GM21360 (cell line): ENCODE results near the gene RPN1.
"Not testable (repeated sequence)": the region's sequence is repeated elsewhere in the genome, so short reads cannot be mapped to it uniquely, and the experiment has no call there.

Experiments
- ATAC-seq: cut with Tn5 transposase; IDR thresholded peaks from one replicate; pipeline ENCODE4 v1.9.1; 2021; ENCODE audit warnings: mild to moderate bottlenecking, moderate library complexity; ENCODE audit not compliant: unreplicated experiment

RPN1 gene

DNA sequence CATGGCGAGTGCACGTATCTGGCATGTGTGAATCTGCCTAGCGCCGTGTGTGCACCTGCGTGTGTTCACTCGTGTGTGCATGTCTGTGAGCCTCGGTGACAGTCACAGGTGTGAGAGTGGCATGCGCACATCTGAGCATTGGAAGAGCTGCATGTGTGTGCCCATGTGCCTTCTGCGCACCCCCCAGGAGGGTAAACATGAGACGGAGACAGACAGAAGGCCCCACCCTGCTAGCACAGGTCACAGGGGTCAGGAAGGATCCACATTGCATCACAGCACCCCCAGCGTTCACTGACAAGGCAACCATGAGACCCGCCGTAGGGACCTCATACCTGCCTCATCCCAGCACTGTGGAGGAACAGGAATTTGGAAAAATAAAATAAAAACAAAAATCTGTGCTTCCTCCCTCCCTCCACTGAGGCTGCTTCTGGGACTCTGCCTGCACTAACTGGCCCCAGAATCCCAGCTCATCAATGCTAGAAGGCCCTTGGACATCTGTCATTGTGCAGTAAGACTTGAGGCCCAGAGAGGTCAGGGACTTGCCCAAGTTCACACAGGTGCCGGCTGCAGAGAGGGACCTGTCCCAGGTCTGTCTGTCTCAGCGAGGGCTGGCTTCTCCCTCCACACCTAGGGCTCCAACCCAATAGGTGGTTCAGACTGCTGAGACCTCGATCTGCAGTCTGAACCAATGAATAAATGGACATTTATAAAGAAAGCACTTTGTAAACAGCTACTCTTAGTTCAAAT lies 37.4 kb downstream of the RPN1 start:
- ATAC-seq = no peak

DNA sequence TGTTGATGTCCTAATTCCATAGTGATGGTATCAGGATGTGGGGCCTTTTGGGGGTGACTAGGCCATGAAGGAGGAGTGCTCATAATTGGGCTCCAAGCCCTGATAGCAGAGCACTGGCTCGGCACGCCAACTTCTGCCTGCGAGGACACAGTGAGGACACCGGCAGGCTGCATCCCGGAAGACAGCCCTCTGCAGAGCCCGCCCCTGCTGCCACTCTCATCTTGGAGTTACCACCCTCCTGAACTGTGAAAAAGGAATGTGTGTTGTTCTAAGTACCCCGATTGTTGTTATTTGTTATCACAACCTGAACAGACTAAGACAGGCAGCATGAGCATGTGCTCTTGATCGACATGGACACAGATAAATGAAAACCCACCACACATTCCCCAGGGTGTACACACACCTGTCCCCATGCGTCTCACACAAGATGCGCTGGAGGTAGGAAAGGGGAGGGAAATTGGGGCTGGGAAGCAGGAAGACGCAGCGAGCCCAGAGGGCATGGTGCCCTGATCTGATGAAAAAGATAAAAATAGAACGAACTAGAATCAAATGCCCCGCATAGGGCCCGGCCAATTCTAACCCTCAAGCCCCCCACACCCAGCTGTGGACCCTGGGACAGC lies 40.1 kb downstream of the RPN1 start:
- ATAC-seq = no peak

DNA sequence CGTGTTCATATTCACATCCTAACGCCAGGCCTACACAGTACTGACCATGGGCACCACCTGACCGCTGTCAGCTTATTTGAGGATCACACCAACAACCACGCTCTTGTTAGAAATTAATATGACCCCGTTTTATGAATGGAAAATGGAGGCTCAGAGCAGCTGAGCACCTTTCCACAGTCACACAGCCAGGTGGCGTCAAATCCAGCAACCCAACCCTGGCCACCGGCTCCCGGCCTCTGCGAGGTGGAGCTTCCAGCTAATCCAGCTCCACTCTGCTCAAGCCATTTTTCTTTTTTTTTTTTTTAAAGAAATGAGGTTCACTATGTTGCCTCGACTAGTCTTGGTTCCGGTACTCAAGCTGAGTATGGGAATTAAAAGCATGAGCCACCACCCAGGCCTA lies 41.3 kb downstream of the RPN1 start:
- no peak for ATAC-seq

DNA sequence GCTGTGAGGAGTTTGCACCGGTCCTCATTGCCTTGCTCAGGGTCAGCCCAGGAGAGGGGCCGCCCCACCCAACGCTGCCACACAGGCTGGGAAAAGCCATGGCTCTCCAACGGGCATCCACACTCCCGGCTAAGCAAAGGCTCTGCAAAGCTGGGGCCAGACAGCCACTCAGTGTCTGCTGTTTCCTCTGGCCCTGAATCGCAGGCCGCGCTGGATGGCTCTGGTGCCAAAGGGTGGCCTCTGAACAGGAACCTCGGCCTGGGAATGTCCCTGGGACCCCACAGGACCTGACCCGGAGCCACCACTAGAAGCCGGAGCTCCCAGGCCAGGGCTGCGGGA lies 42.9 kb downstream of the RPN1 start:
- no peak for ATAC-seq

DNA sequence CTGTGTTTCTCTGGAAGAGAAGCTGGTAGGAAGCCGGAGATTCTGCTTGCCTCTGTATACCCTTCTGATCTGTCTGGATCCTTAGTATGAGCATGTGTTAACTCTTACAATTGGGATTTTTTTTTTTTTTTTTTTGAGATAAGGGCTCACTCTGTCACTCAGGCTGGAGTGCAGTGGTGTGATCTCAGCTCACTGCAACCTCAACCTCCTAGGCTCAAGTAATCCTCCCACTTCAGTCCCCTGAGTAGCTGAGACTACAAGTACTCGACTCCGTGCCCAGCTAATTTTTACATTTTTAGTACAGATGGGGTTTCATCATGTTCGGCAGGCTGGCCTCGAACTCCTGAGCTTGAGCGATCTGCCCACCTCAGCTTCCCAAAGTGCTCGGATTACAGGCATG lies 44.5 kb downstream of the RPN1 start:
- no peak for ATAC-seq

DNA sequence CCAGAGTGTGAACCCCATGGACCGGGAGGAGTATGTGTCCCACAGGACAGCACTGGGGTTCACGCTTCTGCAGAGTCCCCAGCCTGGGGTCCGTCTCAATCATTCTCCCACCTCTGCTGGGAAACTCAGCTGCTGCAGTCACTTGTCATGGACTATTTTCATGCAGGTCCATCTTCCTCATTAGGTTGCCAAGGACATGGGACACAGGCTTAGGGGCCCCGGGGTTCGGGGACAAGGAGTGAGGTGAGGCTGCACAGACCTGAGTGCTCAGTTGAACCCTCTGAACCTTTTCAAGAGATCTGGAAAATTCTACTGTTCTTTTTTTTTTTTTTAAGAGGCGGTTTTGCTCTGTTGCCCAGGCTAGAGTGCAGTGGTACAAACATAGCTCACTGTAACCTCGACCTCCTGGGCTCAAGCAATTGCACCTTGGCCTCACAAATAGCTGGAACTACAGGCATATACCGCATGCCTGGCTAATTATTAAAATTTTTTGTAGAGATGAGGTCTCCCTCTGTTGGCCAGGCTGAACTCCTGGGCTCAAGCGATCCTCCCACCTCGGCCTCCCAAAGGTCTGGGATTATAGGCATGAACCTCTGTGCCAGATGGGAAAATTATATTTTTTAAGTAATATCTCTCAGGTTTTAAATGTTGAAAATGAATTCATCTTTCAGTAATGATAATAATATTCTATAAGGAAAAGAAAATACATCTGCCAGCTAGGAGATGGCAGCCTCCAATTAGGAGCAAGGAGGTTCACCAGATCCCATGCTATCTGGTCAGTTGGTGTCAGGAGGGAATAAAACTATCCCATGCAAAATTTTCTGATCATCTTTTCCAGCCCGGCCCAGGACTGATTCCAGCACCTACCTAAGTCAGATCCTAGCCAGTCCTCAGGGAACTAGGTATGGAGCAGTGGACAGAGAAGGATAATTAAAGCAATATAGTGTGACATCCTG lies 45.2 kb downstream of the RPN1 start:
- no peak for ATAC-seq

DNA sequence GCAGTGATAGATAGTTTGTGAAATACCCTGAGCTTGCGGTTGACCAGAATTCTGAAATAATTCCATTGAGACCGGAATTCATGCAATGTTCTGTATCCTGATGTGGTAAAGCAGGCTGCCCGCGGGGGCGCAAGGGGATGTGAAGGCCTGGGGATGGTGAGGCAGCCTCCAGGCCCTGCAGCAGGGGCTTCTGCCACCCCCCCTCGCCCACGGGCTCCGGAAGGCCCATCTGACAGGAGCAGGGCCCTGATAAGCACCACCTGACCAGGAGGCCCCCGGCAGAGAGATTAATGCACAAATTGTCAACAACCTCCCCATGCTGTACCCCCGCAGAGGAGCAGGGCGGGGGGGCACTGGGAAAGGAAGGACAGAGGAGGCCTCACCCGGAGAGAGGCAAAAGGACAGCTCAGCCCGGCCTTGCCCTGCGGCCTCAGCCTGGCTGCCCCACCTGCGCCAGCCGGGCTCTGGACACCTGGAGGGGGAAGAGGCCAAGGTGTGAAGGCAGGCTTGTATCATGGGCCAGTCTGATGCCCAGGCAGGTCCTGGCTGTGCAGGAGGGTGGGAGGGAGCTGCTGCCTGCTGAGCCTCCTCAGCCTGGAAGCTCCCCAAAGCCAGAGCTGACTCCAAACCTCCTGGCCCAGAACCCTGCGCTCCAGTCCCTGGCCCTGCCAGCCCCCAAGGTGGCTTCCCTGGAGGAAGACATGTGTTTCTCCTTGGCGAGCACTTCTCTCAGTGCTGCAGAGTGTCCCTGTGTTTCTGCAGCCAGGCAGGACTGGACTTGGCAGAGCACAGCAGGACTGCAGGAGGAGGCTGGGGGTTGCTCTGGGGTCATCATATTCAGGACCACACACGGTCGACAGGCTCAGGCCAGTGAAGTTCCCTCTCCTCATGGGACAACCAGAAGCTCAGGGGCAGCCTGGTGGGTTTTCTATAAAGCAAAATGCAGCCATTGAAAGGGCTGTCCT lies 46.5 kb downstream of the RPN1 start:
- ATAC-seq = no peak

DNA sequence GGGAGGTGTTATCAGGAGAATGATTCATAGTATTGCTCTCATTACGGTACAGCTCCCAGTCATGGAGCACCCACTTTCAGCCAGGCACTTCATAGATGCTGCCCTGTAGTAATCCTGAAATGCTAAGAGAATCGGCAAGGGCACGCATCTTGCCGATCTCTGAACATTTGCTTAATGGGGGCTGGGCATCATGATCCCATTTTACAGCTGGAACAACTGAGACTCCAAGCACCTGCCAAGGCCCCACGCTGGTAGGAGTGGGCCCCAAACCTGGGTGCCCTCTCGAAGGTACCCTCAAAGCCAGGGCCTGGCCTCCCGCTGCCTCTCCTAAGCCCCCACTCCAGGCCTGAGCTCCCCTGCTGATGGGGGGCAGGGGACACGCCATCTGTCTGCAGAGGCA lies 47.3 kb downstream of the RPN1 start:
- ATAC-seq = no peak

DNA sequence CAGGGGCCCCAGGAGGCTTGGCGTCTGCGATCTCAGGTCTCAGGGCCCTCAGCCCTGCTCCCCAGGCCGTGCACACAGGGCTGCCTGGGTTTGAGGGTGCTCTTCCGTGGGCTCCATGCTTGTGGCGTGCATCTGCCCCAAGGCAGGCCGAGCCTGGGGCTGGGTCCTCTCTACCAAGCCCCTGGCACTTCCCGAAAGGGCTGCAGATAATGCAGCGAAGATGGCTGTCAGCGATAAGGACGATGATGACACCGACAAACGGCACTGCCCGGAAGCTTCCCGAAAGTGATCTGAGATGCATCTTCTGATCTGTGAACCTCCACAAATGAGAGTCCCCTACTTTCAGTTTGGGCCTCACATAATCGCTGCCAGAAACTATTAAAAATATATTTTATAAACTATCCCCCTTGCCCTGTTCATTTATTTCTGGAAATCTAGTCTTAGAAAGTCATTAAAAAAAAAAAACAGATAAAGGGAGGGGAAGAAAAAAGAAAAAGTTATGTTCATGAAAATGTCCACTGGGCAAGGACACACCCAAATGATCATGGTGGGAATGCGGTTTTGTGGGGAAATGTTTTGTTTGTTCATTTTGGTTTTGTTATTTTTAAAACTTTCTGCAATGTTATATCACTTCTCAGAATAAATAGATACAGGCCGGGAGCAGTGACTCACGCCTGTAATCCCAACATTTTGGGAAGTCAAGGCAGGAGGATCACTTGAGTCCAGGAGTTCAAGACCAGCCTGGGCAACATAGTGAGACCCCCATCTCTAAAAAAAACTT lies 51.5 kb downstream of the RPN1 start:
- ATAC-seq = no peak

DNA sequence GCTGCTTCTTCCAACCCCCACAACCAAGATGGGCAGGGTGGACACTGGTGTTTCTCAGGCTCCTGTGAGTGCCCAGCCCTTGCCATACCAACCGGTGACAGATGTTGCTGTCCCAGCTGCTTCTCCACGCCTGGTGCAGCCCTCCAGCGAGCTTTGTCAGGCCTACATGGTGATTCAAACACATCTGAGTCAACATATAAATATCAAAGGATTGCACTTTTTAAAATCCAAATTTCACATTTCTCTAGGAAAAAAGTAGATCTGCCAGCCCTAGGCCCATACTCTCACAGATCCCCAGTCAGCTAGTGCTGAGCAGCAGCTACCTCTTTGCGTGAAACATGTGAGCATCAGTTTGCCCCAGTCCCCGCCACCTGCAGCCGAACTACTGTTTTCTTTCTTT lies 52.7 kb downstream of the RPN1 start:
- no peak for ATAC-seq

DNA sequence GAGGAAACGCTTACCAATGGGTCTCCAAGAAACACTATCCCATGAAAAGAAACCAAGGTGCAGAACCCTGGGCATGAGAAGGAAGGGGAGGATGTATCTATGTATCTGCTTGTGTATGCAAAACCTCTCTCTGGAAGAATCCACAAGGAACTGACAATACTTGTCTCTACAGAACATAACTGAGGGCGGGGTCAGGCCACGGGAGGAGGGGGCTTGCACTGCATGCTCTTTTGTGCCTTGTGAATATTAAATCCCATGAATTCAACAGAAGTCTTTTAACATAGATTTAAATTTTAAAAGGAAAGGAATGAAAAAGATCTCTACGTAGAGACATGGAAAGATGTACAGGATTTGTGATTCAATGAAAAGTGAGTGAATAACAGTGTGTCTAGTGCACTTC lies 57.8 kb downstream of the RPN1 start:
- no peak for ATAC-seq

DNA sequence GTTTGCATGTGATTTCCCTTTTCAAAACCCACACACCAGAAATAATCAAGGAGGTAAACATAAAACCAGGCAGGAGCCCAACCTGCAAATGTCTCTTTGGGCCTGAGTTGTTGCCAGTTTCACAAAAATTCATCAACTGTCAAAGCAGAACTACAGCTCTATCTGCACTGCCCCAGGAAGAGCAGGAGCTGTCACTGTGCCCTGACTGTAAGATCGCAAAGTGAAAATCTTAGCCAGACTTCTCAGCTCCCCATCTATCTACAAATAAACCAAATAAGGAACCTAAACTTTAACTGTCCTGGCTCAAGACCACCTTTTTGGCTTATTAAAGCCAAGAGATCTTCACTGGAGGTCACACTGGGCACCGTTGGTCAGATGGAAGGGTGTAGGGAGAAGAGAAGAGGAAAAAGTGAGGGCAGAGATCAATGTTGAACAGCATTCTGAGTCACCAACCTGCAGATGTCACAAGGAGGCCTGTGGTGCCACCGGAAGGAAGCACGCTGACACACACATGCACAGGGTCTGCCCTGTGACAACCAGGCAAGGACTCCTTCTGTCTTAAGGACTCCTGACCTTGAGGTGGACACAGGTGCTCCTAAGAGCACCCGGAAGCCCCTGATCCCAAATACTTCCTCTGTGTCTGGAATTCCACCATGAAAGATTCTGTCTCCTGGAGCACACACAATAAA lies 58.7 kb downstream of the RPN1 start:
- no peak for ATAC-seq

DNA sequence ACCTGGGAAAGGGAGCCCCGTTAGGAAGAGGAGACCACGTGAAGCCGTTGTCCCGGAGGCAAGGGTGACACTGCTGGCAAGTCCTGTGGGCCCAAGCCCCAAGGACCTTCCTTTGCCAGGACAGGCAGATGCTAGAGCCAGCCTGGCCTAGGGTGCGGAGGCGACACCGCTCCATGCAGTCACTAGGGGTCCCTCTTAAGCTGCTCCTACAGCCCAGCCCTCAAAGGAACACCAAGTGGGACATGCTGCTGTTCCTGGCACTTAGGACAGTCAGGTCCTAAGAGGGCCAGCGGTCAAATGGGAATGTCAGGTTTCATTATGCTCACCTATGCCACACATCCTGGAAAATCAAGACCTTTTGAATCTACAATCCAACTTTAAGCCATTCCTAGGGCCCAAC lies 59.7 kb downstream of the RPN1 start:
- ATAC-seq = no peak

DNA sequence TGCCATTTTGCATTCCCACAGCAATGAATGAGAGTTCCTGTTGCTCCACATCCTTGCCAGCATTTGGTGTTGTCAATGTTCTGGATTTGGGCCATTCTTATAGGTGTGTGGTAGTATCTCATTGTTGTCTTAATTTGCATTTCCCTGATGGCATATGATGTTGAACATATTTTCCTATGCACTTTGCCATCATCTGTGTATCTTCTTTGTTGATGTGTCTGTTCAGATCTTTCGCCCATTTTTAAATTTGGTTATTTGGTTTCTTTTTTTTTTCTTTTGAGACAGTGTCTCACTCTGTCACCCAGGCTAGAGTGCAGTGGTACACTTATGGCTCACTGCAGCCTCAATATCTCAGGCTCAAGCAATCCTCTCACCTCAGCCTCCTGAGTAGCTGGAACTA lies 60.6 kb downstream of the RPN1 start:
- ATAC-seq = not testable (repeated sequence)

DNA sequence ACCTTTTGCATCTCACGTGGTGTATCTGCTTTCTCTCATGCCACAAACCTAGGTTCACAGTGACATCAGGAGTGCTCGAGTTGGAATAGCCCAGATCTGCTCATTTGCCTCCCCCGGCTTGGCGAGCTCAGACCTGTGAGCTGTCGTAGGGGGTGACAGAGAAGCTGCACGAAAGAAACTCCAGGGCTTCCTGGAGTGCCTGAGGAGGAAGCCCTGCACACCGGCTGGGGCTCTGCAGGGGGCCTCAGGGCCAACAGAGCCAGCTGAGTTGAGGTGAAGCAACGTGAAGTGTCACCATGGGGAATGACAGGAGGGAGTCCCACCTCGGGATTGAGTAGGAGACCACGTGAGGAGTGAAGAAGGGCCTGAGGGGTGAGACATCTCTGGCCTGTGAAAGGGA lies 62.5 kb downstream of the RPN1 start:
- no peak for ATAC-seq

DNA sequence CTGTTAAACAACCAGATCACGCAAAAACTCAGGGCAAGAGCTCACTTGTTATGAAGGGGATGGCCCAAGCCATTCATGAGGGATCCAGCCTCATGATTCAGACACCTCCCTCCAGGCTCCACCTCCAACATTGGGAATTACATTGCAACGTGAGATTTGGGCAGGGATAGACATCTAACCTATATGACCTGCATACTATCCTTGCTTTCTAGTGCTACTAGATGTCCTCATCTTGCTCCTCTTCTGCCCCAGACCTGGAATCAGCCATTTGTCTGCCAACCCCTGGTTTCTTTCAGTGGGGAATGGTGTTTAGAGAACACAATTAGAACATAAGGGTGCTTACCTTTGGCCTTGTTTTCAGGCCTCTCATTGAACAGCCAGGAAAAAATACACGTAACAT lies 63.2 kb downstream of the RPN1 start:
- no peak for ATAC-seq

DNA sequence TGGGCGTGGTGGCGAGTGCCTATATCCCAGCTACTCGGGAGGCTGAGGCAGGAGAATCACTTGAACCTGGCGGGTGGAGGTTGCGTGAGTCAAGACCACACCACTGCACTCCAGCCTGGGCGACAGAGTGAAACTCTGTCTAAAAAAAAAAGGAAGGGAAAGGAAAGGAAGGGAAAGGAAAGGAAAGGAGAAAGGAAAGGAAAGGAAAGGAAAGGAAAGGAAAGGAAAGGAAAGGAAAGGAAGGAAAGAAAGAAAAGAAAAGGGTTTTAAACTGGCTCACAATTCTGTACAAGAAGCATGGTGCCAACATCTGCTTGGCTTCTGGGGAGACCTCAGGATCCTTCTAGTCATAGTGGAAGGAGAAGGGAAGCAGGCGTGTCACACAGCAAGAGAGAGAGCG lies 63.7 kb downstream of the RPN1 start:
- not testable (repeated sequence) for ATAC-seq

DNA sequence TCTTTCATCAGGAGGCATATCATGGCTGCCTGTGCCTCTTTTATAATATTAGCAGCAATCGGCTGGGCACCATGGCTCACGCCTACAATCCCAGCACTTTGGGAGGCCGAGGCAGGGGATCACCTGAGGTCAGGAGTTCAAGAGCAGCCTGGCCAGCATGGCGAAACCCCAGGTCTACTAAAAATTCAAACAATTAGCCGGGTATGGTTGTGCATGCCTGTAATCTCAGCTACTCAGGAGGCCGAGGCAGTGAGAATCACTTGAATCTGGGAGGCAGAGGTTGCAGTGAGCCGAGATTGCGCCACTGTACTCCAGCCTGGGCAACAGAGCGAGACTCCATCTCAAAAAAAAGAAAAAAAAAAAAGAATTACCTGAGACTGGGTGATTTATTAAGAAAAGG lies 64.2 kb downstream of the RPN1 start:
- not testable (repeated sequence) for ATAC-seq

DNA sequence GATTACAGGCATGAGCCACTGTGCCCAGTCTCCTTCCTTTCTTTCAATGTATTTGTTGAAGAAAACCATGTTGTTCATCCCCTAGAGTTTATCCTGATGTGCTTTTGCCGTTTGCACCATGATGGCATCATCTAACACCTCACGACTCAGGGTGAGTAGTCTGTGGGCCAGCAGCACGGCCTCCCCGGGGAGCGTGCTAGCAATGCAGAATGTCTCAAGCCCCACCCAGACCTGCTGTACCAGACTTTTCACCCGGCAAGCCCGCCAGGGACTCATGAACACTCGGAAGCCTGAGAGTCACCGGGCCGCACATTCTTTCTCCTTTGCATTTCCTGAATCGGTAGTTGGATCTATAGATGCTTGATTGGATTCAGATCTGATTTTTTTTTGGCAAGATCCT lies 64.6 kb downstream of the RPN1 start:
- ATAC-seq = no peak
